HCT116 (cell line): ENCODE results near the gene PCED1A. TPM values are rescaled to one million over a fixed set of nuclear protein-coding genes. Genes with fewer than 3 reads are reported as not detected.

ENCODE experiments used
- ATAC-seq: fragments of 200-7000 bp; cut with Tn5 transposase; 2 replicates; pipeline ENCODE4 v1.9.1; 2020; ENCODE audit warnings: mild to moderate bottlenecking, moderate library complexity
- BruUV-seq: library from RNA; stranded (reverse); fragments of 400-500 nt; replicated peaks from 2 replicates; lab custom pipeline; 2021; lab: Mats Ljungman, UMichigan
- CTCF ChIA-PET: fragments of 300-600 bp; sonication (Branson Sonifier 250); formaldehyde crosslinking; loops from one replicate; lab custom pipeline; 2021; ENCODE audit warnings: antibody characterized with exemption; lab: Charles Lee
- POLR2A ChIA-PET: fragments of 300-600, 350-600 bp; sonication (Branson Sonifier 250); formaldehyde crosslinking; loops from one replicate; lab custom pipeline; 2021; ENCODE audit warnings: antibody characterized with exemption; lab: Charles Lee
- RAD21 ChIA-PET, 2 experiments: fragments of 300-600 bp; sonication (Branson Sonifier 250); formaldehyde crosslinking; loops; one replicate each; lab custom pipeline; 2023; ENCODE audit warnings: low total read pairs in 2 of 2; ENCODE audit not compliant: uncharacterized antibody in 2 of 2, unreplicated experiment in 2 of 2, low non-redundant PET in 1 of 2; lab: Charles Lee
- DNase-seq: peaks from one replicate; pipeline ENCODE4 v3.0.0-alpha.2; 2010; ENCODE audit warnings: low read depth, low spot score
- H2AFZ ChIP-seq: fragments of 200-600 bp; shearing (Covaris generic), sonication (generic); 2 replicates; pipeline ENCODE4 v1.6.1; 2017; ENCODE audit warnings: low read depth, mixed run types, mixed read lengths, antibody characterized with exemption, low read length; ENCODE audit not compliant: poor library complexity, severe bottlenecking
- H3K27ac ChIP-seq: 2 replicates; pipeline ENCODE4 v1.5.1; 2012; ENCODE audit warnings: low read depth, low read length
- H3K27me3 ChIP-seq: fragments of 200-600 bp; sonication (generic); 2 replicates; pipeline ENCODE4 v1.6.1; 2016; ENCODE audit warnings: mixed run types, low read length, mixed read lengths; ENCODE audit not compliant: insufficient read depth
- H3K36me3 ChIP-seq, 2 experiments: fragments of 200-500 bp in 1 of 2; fragments of 200-600 bp in 1 of 2; sonication (Bioruptor generic) in 1 of 2; sonication (generic) in 1 of 2; 2 replicates each; pipeline versions ENCODE4 v1.5.1 to v1.6.1; 2014 to 2016; ENCODE audit warnings: low read length in 2 of 2, inconsistent platforms in 1 of 2, mixed read lengths in 1 of 2, mixed run types in 1 of 2; ENCODE audit not compliant: insufficient read depth in 2 of 2, control insufficient read depth in 1 of 2
- H3K4me1 ChIP-seq, 2 experiments: fragments of 200-600 bp in 1 of 2; sonication (generic) in 1 of 2; 2 replicates each; pipeline versions ENCODE4 v1.5.1 to v1.6.1; 2012 to 2017; ENCODE audit warnings: low read length in 2 of 2, inconsistent platforms in 1 of 2, mild to moderate bottlenecking in 1 of 2, mixed read lengths in 1 of 2, mixed run types in 1 of 2, moderate library complexity in 1 of 2; ENCODE audit not compliant: insufficient read depth in 2 of 2, control insufficient read depth in 1 of 2
- H3K4me2 ChIP-seq: fragments of 200-600 bp; sonication (generic); 2 replicates; pipeline ENCODE4 v1.6.1; 2017; ENCODE audit warnings: mixed run types, low read length, mixed read lengths
- H3K4me3 ChIP-seq, 2 experiments: fragments of 200-600 bp in 1 of 2; sonication (generic) in 1 of 2; replicated peaks in 1 of 2; 2 replicates each; pipeline ENCODE4 v1.5.1; 2011 to 2016; ENCODE audit warnings: low read length in 2 of 2, control low read depth in 1 of 2, low read depth in 1 of 2, mild to moderate bottlenecking in 1 of 2, mixed read lengths in 1 of 2, mixed run types in 1 of 2
- H3K79me2 ChIP-seq: fragments of 200-600 bp; sonication (generic); 2 replicates; pipeline ENCODE4 v1.6.1; 2017; ENCODE audit warnings: mild to moderate bottlenecking, mixed run types, low read length, moderate library complexity, mixed read lengths; ENCODE audit not compliant: insufficient read depth
- H3K9ac ChIP-seq: fragments of 200-600 bp; sonication (generic); 2 replicates; pipeline ENCODE4 v1.6.1; 2016; ENCODE audit warnings: low read length, mixed read lengths
- H3K9me2 ChIP-seq: fragments of 200-600 bp; sonication (generic), shearing (Covaris generic); 2 replicates; pipeline ENCODE4 v1.6.1; 2017; ENCODE audit warnings: mixed run types, mild to moderate bottlenecking, moderate library complexity; ENCODE audit not compliant: insufficient read depth
- H3K9me3 ChIP-seq, 2 experiments: fragments of 200-500 bp in 1 of 2; fragments of 200-600 bp in 1 of 2; sonication (Bioruptor generic) in 1 of 2; sonication (generic) in 1 of 2; 2 replicates each; pipeline ENCODE4 v1.6.1; 2014 to 2017; ENCODE audit warnings: low read length in 2 of 2, mixed read lengths in 2 of 2, inconsistent platforms in 1 of 2, low read depth in 1 of 2, mild to moderate bottlenecking in 1 of 2, mixed run types in 1 of 2, moderate library complexity in 1 of 2; ENCODE audit not compliant: control insufficient read depth in 1 of 2, insufficient read depth in 1 of 2
- H4K20me1 ChIP-seq: fragments of 200-600 bp; sonication (generic), shearing (Covaris generic); 2 replicates; pipeline ENCODE4 v1.6.1; 2017; ENCODE audit warnings: mixed run types, mild to moderate bottlenecking, moderate library complexity; ENCODE audit not compliant: insufficient read depth
- ATF3 ChIP-seq: IDR thresholded peaks from 2 replicates; pipeline ENCODE4 v1.6.1; 2012
- CEBPB ChIP-seq: IDR thresholded peaks from 2 replicates; pipeline ENCODE4 v1.6.1; 2012; ENCODE audit warnings: low read depth
- EGR1 ChIP-seq: IDR thresholded peaks from 2 replicates; pipeline ENCODE4 v1.6.1; 2012; ENCODE audit warnings: low read depth
- ELF1 ChIP-seq: IDR thresholded peaks from 2 replicates; pipeline ENCODE4 v1.6.1; 2012; ENCODE audit warnings: low read depth, borderline replicate concordance
- FOSL1 ChIP-seq: IDR thresholded peaks from 2 replicates; pipeline ENCODE4 v1.6.1; 2012; ENCODE audit warnings: low read depth
- JUND ChIP-seq: IDR thresholded peaks from 2 replicates; pipeline ENCODE4 v1.6.1; 2012
- MAX ChIP-seq: IDR thresholded peaks from 2 replicates; pipeline ENCODE4 v1.6.1; 2012
- RAD21 ChIP-seq: IDR thresholded peaks from 2 replicates; pipeline ENCODE4 v1.6.1; 2012; ENCODE audit warnings: low read depth, mild to moderate bottlenecking
- ZBTB33 ChIP-seq: IDR thresholded peaks from 2 replicates; pipeline ENCODE4 v1.6.1; 2011; ENCODE audit warnings: mild to moderate bottlenecking, low read length, moderate library complexity; ENCODE audit not compliant: insufficient replicate concordance; ENCODE audit errors: extremely low read depth
- ZNF274 ChIP-seq: fragments of 200-500 bp; sonication (Bioruptor generic); IDR thresholded peaks from 2 replicates; pipeline ENCODE4 v1.6.1; 2014; ENCODE audit warnings: mild to moderate bottlenecking, low read depth, low read length, inconsistent platforms
- intact Hi-C: fragments of 100-400 bp; cut with micrococcal nuclease; formaldehyde crosslinking; loops from 2 replicates; pipeline ENCODE4 v1.10.0; 2022
- total RNA-seq: library from RNA; stranded (reverse); gene quantifications from one replicate; pipeline ENCODE4 v1.2.1, GENCODE V29; 2021; ENCODE audit not compliant: unreplicated experiment

Gene PCED1A
- total RNA-seq, 1 experiment from 2014 or later: 31.8 TPM

GRCh38 chr20:2851086-2851485 is 10.6 kb upstream of the PCED1A start:
- Histone ChIP-seq H3K4me3 (no peak overlapping the region), H3K27me3 (no peaks in the 10 kb centered on the region), H3K4me1 (no peaks in the 10 kb centered on the region), H3K79me2 (no peaks in the 10 kb centered on the region), H3K36me3 (no peaks in the 10 kb centered on the region), H4K20me1 (no peaks in the 10 kb centered on the region), H3K9me3 (no peaks in the 10 kb centered on the region), H3K4me2 (no peak overlapping the region), H2AFZ (no peak overlapping the region), H3K27ac (no peak overlapping the region), H3K9ac (no peak overlapping the region), H3K9me2 (no peaks in the 10 kb centered on the region)
- ChIA-PET CTCF (interaction anchor here (2.0 to 2.5 kb wide), 2 partner anchors 95 to 99 kb away, joined by 11 to 29 read pairs; no protein-coding TSS in a partner anchor), POLR2A (no interaction called here), RAD21 (interaction anchor here in 1 of 2 experiments (2.1 kb wide), 1 partner anchor 95 kb away, joined by 6 read pairs; no protein-coding TSS in a partner anchor)
- BruUV-seq: no TSS peak
- intact Hi-C loops: loop anchor here (5.0 kb wide), 1 partner anchor 164 kb away; no protein-coding TSS in a partner anchor
- DNase-seq (no peak), ATAC-seq (no peak)
- TF ChIP-seq ZNF274 (no peak), RAD21 (no peak), ZBTB33 (no peak), ELF1 (no peak), JUND (no peak), EGR1 (no peak), CEBPB (no peak), FOSL1 (no peak), MAX (no peak), ATF3 (no peak)
